ENCODE data around the gene RMND1.

Gene RMND1

GRCh38 chr6:151445482-151445881 lies 6.4 kb downstream of the RMND1 start:
- no peak for TF ChIP-seq CTCF (IDR thresholded peaks at IDR 0.05; ENCODE audit: control extremely low read depth, extremely low read depth, low read depth, missing control alignments)
- DNase-seq (ENCODE audit: extremely low spot score), result no peak
- ChIA-PET CTCF (interaction anchor here (1.0 kb wide), 1 partner anchor 235 kb away, joined by 3 read pairs; no protein-coding TSS in a partner anchor), POLR2A (no interaction called here)

- CTCF ChIA-PET, result interaction anchor here (2.1 to 4.1 kb wide), 2 partner anchors 8 to 38 kb away, joined by 5 to 30 read pairs; partner anchors contain the start of gene RMND1
Measured at GRCh38 chr6:151443911-151444621, 7.9 kb downstream of the RMND1 start.

GRCh38 chr6:151443454-151443853 lies 8.5 kb downstream of the RMND1 start:
- no peak for TF ChIP-seq CTCF (IDR thresholded peaks at IDR 0.05; ENCODE audit: control extremely low read depth, extremely low read depth, low read depth, missing control alignments)
- POLR2A ChIA-PET, result no interaction called here
- CTCF ChIA-PET, result interaction anchor here (2.1 to 6.3 kb wide), 3 partner anchors 8 to 38 kb away, joined by 5 to 41 read pairs (median 30); partner anchors contain the start of gene RMND1

More at GRCh38 chr6:151443911-151444621, 7.9 kb downstream of the RMND1 start:
- no peak for TF ChIP-seq CTCF (IDR thresholded peaks at IDR 0.05; ENCODE audit: control extremely low read depth, extremely low read depth, low read depth, missing control alignments)
- POLR2A ChIA-PET, result no interaction called here
- no peak for DNase-seq (ENCODE audit: extremely low spot score)

GRCh38 chr6:151442371-151442770 lies 9.6 kb downstream of the RMND1 start:
- ChIA-PET CTCF (interaction anchor here (1.0 to 6.3 kb wide), 12 partner anchors 9 to 65 kb away, joined by 3 to 41 read pairs (median 8); partner anchors contain the start of gene RMND1), POLR2A (interaction anchor here (0.6 to 1.3 kb wide), 2 partner anchors 9 to 110 kb away, joined by 3 to 4 read pairs; partner anchors contain the start of gene RMND1)
- no peak for TF ChIP-seq CTCF (IDR thresholded peaks at IDR 0.05; ENCODE audit: control extremely low read depth, extremely low read depth, low read depth, missing control alignments)

More at GRCh38 chr6:151443454-151443853, 8.5 kb downstream of the RMND1 start:
- no peak for DNase-seq (ENCODE audit: extremely low spot score)

GRCh38 chr6:151441390-151442166 lies 10.3 kb downstream of the RMND1 start:
- POLR2A ChIA-PET, result interaction anchor here (0.6 to 1.3 kb wide), 3 partner anchors 10 to 110 kb away, joined by 3 to 4 read pairs (median 4); partner anchors contain the start of gene RMND1
- TF ChIP-seq CTCF (IDR thresholded peaks at IDR 0.05; ENCODE audit: control extremely low read depth, extremely low read depth, low read depth, missing control alignments), result no peak
- no peak for DNase-seq (ENCODE audit: extremely low spot score)
- CTCF ChIA-PET, result interaction anchor here (0.7 to 6.3 kb wide), 19 partner anchors 10 to 897 kb away, joined by 3 to 41 read pairs (median 5); partner anchors contain the start of gene RMND1

More at GRCh38 chr6:151442371-151442770, 9.6 kb downstream of the RMND1 start:
- no peak for DNase-seq (ENCODE audit: extremely low spot score)

GRCh38 chr6:151440930-151441329 lies 11.0 kb downstream of the RMND1 start:
- peak; percentile 25 for DNase-seq (ENCODE audit: extremely low spot score)
- CTCF ChIA-PET, result interaction anchor here (0.7 to 6.3 kb wide), 21 partner anchors 11 to 916 kb away, joined by 3 to 41 read pairs (median 4); partner anchors contain the start of gene RMND1
- TF ChIP-seq CTCF (IDR thresholded peaks at IDR 0.05; ENCODE audit: control extremely low read depth, extremely low read depth, low read depth, missing control alignments), result peak; percentile 56
- POLR2A ChIA-PET, result interaction anchor here (0.6 kb wide), 1 partner anchor 29 kb away, joined by 4 read pairs; no protein-coding TSS in a partner anchor
